KG1 (cell line): ENCODE results near the gene RCAN2.

Experiments
- DNase-seq: peaks from one replicate; lab custom pipeline; 2025; lab: John Stamatoyannopoulos, UW

The RCAN2 gene

DNA sequence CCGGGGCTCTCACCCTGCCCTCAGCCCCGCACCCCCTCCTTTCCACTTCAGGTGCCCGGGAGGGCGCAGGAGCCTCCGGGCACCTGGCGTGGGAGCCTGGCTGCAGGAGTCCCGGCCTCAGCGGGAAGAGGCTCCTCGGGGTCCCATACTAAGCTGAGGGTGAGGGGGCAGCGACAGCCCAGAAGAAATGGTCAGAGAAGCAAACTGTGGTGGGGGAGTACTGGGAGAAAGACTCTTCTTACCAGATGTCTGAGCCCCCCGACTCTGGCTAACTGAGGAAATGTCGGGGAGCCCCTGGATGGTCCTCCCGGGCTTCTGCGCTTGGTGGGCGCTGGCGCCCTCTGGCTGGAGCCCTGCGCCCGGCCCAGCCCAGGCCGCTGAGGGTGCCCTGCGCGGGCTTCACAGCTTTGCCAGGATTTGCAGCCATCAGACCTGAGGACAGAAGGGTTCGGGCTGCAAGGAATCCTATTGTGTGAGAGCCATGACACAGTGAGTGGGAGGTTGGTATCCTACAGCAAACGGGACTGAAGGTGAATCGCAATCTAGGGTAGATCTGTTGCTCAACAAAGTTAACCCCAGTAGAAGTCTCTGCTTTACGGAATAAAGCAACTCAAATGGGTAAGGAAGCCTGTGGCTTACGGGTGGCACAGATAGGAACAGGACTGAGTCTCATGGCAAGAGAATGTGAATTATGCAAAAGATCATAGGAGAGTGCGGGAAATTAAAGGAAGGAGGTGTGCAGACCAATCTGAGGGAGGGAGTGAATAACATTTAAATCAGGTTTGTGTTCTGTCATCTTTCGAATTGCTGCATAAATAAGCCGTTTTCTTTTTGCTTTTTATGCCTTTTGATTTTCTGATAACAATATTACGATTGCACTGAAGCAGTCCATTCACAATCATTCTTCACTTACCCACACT is 639 bp upstream of the RCAN2 start:
- no peak for DNase-seq

DNA sequence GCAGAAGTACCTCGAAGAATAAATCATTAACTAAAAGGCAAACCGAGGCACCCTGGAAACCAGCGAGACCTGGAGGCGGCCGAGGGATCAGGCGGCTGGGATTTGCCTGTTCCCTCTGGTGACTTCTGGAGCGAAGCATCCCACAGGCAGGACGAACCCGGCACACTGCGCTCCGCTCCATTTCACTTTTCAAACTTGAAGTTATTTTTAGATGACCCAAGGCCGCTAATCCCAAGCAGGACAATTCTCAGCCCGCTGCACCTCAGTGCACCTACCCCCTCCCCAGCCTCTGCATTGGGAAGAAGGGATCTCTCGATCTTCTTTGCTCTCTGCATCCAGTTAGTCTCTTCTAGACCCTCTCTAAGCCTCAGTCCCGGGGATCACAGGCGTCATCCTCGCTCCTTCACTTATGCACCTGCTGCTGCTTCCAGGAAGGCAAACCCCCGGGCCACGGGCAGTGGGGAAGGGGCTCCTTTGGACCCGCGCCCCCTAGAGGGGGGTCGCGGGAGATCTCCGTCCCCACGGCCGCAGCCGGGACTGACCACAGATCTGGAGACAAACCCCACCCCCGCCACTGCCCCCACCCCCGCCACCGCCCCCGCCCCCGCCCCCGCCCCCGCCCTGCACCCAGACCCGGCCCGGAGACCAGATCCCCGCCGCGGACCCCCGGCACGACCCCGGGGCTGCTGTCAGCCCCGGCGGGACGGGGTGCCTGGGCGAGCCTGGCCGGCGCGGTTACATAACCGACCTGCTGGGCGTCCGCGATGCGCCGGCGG is 636 bp downstream of the RCAN2 start:
- DNase-seq, result no peak

DNA sequence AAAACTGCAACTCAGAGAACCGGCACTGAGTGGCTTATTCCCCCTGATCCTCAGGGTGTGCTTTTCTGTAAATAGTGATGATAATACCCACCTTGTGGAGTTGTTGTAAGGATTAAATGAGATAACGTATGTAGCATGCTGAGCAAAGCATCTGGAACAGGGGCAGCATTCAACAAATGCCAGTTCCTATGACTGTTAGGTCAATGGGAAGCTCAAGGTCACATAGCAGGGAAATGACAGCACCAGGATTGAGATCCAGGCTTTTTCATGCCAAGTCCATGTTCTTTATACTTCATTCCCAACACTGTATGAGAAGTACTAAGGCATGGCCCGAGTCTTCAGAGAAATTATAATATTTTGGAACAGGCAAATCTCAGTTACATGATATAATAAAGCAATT is 5.1 kb downstream of the RCAN2 start:
- DNase-seq, result no peak

DNA sequence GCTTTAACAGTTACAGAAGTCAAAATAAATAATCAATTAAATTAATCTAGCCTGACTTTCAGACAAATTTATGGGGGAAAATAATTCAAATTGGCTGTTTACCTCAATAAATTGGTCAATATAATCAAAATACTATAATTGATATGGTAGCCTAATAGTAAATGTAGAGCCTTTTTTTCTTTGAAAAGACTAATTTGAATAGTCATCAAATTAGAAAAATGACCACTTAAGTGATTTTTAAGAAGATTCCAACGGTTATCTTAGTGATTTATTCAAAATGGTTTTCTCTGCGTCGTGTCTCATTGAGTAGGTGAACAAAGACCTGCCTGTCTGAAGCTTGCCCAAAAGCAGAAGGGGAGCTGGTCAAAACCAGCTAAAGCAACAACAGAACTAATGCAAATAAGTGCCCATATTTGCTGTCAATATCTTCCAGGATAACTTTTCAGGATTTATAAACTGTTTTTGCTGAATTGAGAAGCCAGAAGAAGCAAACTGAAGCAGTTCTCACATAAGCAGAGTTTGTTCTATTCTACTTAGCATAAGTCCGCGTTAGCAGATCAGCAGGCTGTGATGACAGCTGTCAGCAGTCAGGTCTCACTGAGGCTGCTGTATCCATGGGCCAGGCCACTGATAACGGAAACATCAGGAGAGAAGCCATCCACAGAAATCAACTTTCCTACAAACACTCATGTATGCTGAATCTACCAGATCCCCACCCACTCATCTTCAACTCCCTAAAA is 7.0 kb downstream of the RCAN2 start:
- no peak for DNase-seq

DNA sequence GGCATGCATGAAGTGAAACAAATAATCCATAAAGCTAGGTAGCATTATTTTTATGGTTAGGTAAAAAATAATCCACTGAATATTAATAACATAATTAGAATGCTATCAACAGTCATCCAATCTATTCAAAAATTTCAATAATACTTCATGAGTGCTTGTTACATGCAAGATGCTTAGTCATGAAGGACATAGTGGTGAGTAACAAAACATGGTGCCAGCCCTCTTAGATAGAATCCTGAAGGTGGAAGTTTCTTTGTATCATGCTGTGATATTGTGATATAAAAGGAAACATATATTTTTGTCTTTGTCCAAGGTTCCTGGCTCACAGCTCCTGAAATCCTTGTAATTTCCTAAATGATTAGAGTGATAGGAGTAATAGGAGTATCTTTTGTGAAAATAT is 14.9 kb downstream of the RCAN2 start:
- no peak for DNase-seq

DNA sequence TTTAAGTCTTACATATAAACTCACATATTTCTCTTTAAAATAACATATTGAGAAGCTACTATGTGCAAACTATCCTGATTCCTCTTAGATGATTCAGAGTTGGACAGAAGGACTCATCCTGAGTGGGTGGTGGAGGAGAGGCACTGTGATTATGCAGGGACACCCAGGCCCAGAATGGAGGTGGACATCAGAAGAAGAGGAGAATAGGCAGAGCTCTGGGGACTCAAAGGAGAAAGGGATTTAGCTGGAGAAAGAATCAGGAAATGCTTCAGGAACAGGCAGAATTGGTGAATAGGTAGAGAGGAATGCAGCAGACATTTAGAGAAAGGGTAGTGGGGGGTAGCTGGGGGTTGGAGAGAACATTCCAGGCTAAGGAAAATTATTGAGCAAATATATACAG is 17.4 kb downstream of the RCAN2 start:
- DNase-seq, result no peak

DNA sequence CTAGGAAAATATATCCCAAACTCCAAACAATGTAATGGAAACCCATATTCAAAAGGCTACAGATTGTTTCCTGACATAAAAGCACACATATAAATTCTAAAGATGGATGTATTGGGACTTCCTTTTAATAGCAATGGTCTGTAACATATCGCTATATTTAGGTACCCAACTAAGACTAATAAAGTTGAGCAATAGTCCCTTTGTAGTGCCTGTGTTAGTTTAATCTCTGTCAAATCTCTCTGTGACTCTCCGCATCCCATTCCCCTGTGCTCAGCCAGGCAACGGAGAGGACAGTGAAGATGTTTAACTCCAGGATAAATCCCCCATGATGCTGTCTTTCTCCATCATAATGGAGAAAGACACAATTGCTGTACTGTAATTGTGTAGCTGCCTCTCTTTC is 19.0 kb downstream of the RCAN2 start:
- DNase-seq, result no peak

DNA sequence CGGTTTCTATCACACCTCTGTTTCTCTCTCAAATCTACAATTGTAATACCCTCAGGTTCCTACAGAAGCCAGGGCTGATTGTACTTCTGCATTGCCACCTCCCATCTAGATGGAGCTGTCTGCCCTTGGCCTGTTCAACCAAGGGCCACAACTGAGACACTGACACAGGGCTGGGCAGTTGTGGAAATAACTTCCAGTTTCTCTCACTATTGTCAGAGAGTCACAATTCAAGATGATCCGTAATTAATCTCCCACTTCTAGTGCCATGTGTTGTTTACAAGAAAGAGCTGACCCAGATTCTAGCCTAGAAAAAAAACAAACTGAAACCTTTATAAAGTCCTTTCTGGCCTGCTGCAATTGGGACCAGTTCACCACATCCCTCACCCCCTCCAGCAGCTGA is 22.2 kb downstream of the RCAN2 start:
- DNase-seq, result no peak

DNA sequence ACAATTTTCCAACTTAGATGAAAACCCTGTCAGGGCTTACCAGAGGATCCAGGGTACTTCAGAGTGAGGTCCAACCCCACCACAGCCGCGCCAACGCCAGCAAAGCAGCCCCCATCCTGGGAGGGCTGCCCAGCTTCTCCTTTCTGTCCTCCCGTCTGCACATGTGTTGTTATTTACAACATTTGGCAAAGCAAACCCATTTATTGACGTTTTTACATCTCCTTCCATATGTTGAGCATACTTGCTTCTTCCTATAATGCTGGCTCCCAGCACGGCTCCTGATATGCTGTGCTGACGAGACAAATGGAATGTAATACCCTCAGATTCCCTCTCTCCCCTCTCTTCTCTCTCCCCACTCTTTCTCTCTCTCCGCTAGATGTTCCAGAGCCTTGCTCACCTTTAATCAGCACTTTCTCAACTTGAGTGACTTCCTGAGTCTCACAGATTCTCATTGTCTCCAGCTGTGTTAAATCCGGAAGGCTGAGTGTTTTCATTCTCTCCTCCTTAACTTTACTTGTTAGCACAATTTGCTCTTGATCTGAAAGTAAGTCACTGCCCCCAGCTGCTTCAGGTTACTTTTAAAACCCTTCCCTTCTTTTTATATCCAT is 22.7 kb downstream of the RCAN2 start:
- no peak for DNase-seq

DNA sequence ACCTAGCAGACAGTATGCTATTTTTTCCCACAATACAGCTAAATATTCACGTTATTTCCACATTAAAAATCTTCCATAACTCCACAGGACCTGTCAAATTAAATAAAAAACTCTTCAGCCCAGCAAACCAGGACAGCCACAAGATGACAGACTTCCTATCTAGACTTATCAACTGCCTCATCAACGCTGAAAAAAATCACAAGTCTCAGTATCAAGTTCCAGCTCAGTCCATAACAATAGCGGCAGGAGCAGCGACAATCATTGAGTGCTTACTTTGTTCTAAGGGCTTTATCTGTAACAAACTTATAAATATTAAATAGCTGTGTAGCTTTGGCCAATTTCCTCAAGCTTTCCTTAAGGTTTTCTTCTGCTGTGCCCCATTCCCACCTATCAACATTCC is 24.7 kb downstream of the RCAN2 start:
- no peak for DNase-seq

DNA sequence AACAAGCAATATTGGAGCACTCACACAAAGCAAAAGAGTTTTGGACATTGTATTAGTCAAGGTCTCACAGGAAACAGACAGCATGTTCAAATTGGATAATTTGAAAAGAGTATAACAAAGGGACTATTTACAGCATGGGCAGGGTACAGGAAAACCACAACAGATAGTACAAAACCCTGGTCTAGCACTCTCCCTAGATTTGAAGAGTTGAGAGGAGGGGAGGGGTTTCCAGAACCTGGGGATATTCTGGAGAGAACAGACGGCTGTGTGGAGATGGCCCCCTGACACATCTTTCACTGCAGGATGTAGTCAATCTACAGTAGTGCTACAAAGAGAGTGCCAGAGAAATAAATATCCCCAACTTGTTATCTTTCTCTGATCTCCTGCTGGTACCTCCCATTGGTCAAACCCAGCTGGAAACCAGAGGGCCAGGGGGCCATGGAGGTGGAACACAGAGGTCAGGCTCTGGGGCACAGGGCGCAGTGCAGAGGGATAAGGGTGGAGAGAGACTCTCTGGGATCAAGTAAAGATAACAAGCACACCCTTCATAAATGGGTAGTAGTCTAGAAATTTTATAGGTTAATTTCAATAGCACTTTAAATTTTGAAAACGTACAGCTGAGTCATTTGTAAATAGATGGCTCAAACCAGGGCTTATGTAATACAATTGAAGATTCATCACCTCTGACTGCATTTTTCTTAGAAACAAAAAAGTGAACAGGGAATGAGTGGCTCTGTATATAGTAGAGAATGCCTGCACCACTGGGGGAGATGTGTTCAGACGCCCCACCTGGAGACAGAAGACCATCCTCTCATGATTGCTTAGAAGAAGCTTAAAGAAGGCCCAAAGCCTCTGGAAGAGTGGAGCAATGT is 25.7 kb downstream of the RCAN2 start:
- DNase-seq, result no peak

DNA sequence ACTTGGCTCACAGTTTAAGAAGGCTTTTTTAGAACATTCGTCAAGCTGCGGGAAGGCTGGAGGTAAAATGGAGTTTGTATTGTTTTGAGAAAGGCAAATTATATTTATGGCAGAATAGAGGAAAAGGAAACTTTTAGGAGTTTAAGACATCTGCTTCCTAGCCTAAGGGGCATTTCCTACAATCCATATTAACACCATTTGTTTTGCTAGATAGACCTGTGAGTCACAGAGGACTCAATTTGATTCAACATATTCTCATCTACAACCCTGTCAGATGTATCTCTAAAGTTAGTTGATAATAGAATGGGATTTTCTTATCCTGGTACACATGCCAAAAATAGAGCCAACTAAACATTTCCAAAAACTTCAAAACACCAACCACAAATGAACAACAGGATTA is 35.0 kb downstream of the RCAN2 start:
- no peak for DNase-seq

DNA sequence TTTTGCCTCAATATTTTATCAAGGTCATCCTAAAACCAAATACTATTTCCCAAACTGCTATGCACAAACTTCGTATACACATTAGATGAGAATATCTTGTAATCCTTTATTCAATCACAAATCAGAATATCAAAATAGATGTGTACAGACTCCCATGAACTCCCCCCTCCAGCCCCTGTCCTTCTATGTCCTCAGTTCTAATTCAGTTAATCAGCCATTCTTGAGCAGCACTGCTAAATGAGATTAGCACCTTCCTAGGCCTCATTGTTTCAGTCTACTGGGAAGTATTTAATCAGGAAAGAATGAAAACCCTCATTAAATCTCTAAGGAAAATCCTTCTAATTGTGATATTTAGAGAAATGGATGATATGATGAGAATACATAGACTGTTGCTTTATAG is 36.6 kb downstream of the RCAN2 start:
- no peak for DNase-seq

DNA sequence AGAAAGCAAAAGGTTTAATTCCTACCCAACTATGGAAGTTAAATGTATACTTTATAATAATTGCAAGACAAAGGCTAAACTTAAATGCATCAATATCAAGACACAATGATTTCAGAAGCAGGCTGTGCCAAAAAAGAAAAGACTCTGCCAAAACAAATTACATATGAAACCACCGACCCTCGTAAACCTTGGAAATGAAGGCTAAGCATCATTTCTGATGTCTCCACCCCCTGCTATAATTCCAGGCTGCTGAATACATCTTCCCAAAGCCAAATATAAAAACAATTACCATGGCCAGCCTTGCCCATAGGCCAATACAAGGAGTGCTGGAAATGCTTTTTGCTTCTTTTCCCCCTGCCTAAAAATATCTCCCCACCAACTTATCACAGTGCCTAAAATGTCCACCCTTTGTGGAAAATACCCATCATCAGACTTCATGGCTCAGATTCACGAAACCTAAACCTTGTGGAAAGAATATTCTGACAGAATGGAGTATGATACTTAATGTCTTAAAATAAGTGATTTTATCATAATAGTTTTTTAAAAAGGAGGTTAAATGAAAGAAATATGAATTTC is 37.4 kb downstream of the RCAN2 start:
- no peak for DNase-seq

DNA sequence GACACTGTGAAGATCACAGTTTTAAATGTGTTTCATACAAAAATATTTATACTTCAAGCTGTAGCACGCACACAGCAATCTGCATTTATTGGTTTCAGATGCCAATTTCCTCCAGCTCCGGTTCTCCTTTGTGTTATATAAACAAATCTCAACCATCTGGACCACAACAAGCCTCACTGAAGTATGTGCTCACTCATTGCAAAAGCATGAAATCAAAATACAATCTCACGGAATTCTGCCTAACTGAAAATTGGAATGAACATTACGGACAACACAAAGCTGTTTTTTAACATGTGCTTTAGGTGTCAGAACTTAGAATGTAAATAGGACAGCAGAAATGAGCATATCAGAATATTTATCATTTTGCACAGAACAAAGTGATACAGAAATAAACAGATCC is 38.0 kb downstream of the RCAN2 start:
- DNase-seq, result no peak

DNA sequence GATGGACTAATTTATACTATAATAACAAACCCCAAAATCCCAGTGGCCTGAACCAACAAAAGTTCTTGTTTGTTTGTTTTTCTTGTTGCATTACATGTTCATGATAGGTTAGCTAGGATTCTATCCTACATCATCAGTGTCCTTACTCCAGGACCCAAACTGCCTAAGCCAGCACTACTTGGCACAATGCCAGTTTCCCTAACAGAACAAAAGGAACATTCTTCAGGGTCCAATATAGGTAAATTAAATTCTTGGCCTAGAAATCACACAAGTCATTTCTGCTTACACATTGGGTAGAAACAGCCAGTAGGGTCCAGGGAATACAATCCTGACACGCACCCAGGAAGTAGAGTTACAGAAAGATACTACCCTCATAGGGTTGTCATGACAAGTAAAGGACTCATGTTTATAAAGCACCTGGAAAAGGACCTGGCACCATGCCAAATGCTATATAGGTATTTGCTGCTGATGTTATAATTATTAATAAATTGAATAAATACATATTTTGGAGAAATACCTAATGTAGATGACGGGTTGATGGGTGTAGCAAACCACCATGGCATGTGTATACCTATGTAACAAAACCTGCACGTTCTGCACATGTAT is 38.8 kb downstream of the RCAN2 start:
- no peak for DNase-seq

DNA sequence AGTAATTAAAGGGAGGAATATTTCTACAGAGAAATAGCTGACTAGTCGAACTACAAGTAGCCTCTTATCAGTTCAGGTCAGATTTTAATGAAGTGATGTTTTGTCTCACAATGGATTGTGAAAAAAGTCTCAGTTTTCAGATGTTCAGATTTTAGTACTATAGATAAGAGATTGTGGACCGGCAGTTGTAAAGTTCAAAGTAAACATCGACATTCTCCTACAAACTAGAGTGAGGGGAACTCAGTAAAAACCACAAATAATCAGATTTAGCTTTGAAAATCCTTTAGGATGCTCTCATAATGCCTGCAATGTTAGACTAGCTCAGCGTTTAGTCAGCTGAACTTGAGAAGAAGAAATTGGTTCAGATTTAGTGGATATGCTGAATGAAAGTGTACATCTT is 39.9 kb downstream of the RCAN2 start:
- no peak for DNase-seq

DNA sequence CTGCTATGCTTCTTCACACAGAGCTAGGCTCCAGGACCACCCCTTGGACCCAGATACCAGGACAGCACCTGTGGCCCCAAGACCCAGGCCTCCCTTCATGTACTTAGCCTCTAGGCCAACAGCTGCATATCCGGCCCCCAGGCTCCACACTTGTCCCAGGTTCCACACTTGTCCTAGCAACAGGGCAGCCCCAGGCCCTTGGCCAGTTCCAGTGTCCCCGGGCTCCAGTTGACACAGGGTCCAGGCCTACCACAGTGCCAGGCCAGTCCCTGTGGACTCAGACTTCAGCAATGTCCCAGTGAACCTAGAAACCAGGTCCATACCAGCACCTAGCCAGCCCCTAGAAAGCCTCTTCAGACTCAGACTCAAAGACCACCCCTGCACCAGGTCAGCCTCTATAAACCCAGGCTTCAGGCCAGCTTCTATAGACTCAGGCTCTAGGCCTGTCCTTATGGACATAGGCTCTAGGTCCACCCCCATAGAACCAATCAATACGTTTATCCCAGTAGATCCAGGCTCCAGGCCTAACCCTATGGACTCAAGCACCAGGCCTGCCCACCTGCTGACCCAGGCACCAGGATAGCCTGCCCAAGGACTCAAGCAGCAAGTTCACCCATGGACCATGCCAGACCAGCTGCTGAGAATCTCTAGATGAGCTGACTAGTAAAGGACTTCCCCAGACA is 46.3 kb downstream of the RCAN2 start:
- DNase-seq, result no peak

DNA sequence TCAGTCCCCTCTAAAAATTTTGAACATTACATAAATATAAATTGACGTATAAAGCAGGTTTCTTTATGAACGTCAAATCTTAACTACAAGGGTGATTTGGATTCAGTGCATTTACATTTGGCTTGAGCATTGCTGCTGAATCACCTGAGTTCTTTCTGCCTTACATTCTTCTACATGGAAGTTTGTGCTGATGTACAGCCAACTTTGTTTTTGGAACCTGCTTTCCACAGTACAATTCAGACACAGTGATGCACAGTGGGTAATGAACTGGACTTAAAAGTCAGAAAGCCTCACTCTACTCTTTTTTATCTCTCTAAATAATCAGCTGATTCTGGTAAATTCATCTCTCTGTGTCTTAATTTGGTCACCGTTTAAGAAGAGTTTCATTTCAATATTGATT is 47.6 kb downstream of the RCAN2 start:
- DNase-seq, result no peak

DNA sequence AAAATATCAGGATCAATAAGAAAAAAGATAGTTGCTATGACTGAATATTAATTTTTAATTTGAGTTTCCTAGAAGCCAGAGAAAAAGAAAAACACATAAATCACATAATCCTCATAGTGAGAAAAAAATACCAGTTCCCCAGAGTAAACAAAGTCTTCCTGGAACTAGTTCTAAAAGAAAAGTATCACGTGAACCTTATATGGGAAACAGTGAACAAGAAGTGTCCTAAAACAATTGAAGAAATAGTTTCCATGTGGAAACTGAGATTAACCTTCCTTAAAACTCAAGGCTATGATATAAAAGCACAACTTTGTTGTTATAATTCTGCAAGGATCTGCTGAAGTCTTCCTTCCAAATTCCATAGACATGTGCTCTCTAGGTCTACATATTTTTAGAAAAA is 50.6 kb downstream of the RCAN2 start:
- DNase-seq, result no peak
